Measurements from ENCODE around the gene SH3BP2. TPM values are rescaled to one million over a fixed set of nuclear protein-coding genes. Genes with fewer than 3 reads are reported as not detected.

The SH3BP2 gene
- total and polyA plus RNA-seq, 8 donors, result 34.9 to 113 (median 52.4) TPM

GRCh38 chr4:2793586-2794485 is 951 bp downstream of the SH3BP2 start:
- Histone ChIP-seq H3K27me3 (no peaks in the 10 kb centered on the region), H3K4me1 (peaks cover 39 to 93% of the 10 kb centered on the region in 2 donors), H3K27ac (peak overlapping the region; percentile 76 to 96), H3K4me3 (peak overlapping the region; percentile 69 to 81), H3K36me3 (peaks cover 0 to 15% of the 10 kb centered on the region in 2 donors), H3K9me3 (no peaks in the 10 kb centered on the region)
- no peak for TF ChIP-seq CTCF (IDR thresholded peaks at IDR 0.05)
- DNase-seq (peak in 2 of 4 donors; percentile 68 to 93), ATAC-seq (peak; percentile 24)
- intact Hi-C loops (cut with DNase I), result no loop called here

GRCh38 chr4:2794486-2795299 is 1.8 kb downstream of the SH3BP2 start:
- H3K9me3 ChIP-seq, result no peaks in the 10 kb centered on the region
- peak overlapping the region; percentile 69 to 81 for H3K4me3 ChIP-seq
- peaks cover 47 to 95% of the 10 kb centered on the region in 2 donors for H3K4me1 ChIP-seq
- intact Hi-C loops (cut with DNase I), result no loop called here
- TF ChIP-seq CTCF (IDR thresholded peaks at IDR 0.05), result no peak
- DNase-seq (peak in 2 of 4 donors; percentile 87 to 94), ATAC-seq (peak; percentile 49)
- H3K36me3 ChIP-seq, result peaks cover 0 to 15% of the 10 kb centered on the region in 2 donors
- peak overlapping the region; percentile 76 to 96 for H3K27ac ChIP-seq
- no peaks in the 10 kb centered on the region for H3K27me3 ChIP-seq

GRCh38 chr4:2795300-2795892 is 2.5 kb downstream of the SH3BP2 start:
- DNase-seq (peak in 1 of 4 donors; percentile 32), ATAC-seq (no peak)
- intact Hi-C loops (cut with DNase I), result no loop called here
- H3K36me3 ChIP-seq, result peaks cover 0 to 15% of the 10 kb centered on the region in 2 donors
- no peaks in the 10 kb centered on the region for H3K27me3 ChIP-seq
- no peaks in the 10 kb centered on the region for H3K9me3 ChIP-seq
- H3K4me1 ChIP-seq, result peaks cover 54 to 95% of the 10 kb centered on the region in 2 donors
- no peak for TF ChIP-seq CTCF (IDR thresholded peaks at IDR 0.05)
- H3K27ac ChIP-seq, result peak overlapping the region; percentile 76 to 96
- peak overlapping the region in 1 of 2 donors; percentile 81 for H3K4me3 ChIP-seq

GRCh38 chr4:2795893-2796848 is 3.3 kb downstream of the SH3BP2 start:
- peak in 2 of 4 donors; percentile 49 to 81 for DNase-seq
- peaks cover 0 to 15% of the 10 kb centered on the region in 2 donors for H3K36me3 ChIP-seq
- no peak for TF ChIP-seq CTCF (IDR thresholded peaks at IDR 0.05)
- H3K27me3 ChIP-seq, result no peaks in the 10 kb centered on the region
- peak overlapping the region in 1 of 2 donors; percentile 81 for H3K4me3 ChIP-seq
- peak; percentile 2 for ATAC-seq
- peaks cover 62 to 95% of the 10 kb centered on the region in 2 donors for H3K4me1 ChIP-seq
- H3K27ac ChIP-seq, result peak overlapping the region; percentile 85 to 96
- H3K9me3 ChIP-seq, result no peaks in the 10 kb centered on the region
- intact Hi-C loops (cut with DNase I), result no loop called here
